ENCODE results near the gene SIRT3.

DNA sequence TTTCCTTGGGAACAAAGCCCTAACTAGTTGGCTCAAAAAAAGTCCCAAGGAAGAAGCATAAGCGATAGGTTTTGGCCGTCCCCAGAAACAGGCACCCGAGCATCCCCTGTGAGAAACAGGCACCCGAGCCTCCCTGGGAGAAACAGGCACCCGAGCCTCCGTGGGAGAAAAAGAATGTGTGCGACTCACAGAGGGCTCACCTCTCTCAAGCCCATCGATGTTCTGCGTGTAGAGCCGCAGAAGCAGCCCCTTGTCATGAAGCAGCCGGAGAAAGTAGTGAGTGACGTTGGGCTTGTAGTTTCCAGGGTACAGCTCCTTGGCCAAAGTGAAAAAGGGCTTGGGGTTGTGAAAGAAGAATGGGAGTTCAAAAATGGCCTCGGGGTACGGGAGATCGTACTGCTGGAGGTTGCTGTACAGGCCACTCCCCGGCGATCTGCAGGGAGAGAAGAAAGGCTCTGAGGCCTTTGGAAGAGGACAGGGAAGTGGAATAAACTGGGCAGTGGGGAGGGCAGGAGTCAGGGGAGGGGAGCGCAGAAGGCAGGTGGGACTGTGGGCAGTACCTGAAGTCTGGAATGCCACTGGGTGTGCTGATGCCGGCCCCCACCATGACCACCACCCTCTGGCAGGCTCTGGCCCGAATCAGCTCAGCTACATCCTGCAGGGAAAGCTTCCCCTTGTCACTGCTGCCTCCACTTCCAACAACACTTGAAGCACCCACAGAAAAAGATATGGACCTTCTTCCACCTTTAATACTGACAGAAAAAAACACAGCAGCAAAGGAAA is 3.2 kb downstream of the SIRT3 start:
- TF ChIP-seq EZH2 (IDR thresholded peaks at IDR 0.05; ENCODE audit: borderline replicate concordance) = no peak
- TF ChIP-seq, protein P1, sequence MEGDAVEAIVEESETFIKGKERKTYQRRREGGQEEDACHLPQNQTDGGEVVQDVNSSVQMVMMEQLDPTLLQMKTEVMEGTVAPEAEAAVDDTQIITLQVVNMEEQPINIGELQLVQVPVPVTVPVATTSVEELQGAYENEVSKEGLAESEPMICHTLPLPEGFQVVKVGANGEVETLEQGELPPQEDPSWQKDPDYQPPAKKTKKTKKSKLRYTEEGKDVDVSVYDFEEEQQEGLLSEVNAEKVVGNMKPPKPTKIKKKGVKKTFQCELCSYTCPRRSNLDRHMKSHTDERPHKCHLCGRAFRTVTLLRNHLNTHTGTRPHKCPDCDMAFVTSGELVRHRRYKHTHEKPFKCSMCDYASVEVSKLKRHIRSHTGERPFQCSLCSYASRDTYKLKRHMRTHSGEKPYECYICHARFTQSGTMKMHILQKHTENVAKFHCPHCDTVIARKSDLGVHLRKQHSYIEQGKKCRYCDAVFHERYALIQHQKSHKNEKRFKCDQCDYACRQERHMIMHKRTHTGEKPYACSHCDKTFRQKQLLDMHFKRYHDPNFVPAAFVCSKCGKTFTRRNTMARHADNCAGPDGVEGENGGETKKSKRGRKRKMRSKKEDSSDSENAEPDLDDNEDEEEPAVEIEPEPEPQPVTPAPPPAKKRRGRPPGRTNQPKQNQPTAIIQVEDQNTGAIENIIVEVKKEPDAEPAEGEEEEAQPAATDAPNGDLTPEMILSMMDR (IDR thresholded peaks at IDR 0.05; ENCODE audit: poor library complexity) = no peak

Data from hepatocyte (in vitro differentiated cells).